GM15510 (cell line): ENCODE results near the gene GLP1R.

ENCODE experiments used
- POLR2A ChIP-seq: IDR thresholded peaks from 3 replicates; pipeline ENCODE4 v1.6.1; 2011; ENCODE audit warnings: borderline replicate concordance; ENCODE audit not compliant: insufficient read length; ENCODE audit errors: extremely low read depth

GLP1R gene

GRCh38 chr6:39048481-39049399, at the start of gene GLP1R:
GLP1R (plus strand) TSS chr6:39048781; CDS start chr6:39048841, 60 bp downstream.
- no peak for TF ChIP-seq POLR2A

- no peak for TF ChIP-seq POLR2A
Measured at GRCh38 chr6:39003072-39003471, 45.5 kb upstream of the GLP1R start.

GRCh38 chr6:39003492-39003891, 45.1 kb upstream of the GLP1R start:
- TF ChIP-seq POLR2A: no peak

GRCh38 chr6:39004801-39005200, 43.8 kb upstream of the GLP1R start:
- TF ChIP-seq POLR2A: no peak

GRCh38 chr6:39005774-39006173, 42.8 kb upstream of the GLP1R start:
- no peak for TF ChIP-seq POLR2A

GRCh38 chr6:39007575-39007974, 41.0 kb upstream of the GLP1R start:
- TF ChIP-seq POLR2A: no peak

GRCh38 chr6:39008737-39009136, 39.8 kb upstream of the GLP1R start:
- TF ChIP-seq POLR2A: no peak

GRCh38 chr6:39009476-39009875, 39.1 kb upstream of the GLP1R start:
- no peak for TF ChIP-seq POLR2A

GRCh38 chr6:39016839-39017546, 31.6 kb upstream of the GLP1R start:
- no peak for TF ChIP-seq POLR2A

- TF ChIP-seq POLR2A: no peak
Measured at GRCh38 chr6:39017547-39017880, 31.1 kb upstream of the GLP1R start.

- TF ChIP-seq POLR2A: no peak
Measured at GRCh38 chr6:39018103-39018502, 30.5 kb upstream of the GLP1R start.

GRCh38 chr6:39020136-39020535, 28.4 kb upstream of the GLP1R start:
- TF ChIP-seq POLR2A: no peak

- no peak for TF ChIP-seq POLR2A
Measured at GRCh38 chr6:39021041-39021440, 27.5 kb upstream of the GLP1R start.

- no peak for TF ChIP-seq POLR2A
Measured at GRCh38 chr6:39021779-39022178, 26.8 kb upstream of the GLP1R start.

GRCh38 chr6:39026175-39026574, 22.4 kb upstream of the GLP1R start:
- no peak for TF ChIP-seq POLR2A
